CD4-positive, alpha-beta T cell treated with Interleukin-21 for 1 hour (primary cell): ENCODE results near the gene ITGA7.

Experiments used
- DNase-seq: peaks from one replicate; pipeline ENCODE4 v3.0.0-alpha.2; 2020

ITGA7 gene

DNA sequence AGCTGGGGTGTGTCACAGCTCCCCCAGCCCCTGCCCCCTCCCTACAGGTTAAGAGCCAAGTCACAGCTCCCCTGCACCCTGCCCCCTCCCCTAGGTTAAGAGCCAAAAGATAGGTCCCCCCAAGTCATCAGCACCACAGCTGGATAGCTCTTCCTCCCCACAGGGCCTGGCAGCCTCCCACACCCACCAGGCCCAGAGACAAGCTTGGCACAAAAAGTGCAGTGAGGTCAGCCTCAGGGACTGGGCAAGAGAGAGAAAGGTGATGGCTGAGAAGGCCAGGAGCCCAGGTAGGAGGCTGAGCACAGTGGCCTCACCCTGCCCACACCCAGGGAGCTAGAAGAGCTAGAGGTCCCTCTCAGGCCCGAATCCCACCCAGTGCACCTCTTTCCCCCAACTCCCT lies 8.7 kb downstream of the ITGA7 start:
- DNase-seq: no peak

DNA sequence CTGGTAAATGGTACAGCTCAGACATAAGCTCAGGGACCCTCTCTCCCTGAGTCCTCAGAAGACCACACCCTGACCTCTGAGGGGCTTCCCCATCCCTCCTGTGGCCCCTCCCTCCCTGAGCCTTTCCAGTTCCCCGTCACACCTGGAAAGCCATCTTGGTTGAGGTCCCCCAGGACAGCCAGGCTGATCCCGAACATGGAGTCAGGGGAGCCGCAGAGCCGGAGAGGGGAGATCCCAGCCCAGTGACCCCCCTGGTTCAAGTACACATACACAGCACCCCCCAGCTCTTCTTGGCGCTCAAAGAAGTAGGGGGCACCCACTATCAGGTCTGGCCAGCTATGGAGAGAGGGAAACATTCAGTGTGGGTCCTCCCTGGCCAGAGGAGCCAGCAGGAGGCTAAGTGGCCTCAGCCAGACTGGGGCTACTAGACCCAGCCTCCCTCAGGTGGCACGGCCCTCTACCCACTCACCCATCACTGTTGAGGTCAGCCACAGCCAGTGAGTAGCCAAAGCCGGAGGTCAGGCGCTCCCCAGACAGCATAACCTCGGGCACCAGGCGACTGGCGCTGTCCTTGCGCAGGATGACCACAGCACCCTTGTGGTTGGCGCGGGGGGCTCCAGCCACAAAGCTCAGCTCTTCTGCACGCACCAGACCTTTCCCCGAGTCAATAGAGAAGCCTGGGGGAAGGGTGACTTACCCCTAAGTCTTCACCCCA lies 9.3 kb downstream of the ITGA7 start:
- DNase-seq: no peak

DNA sequence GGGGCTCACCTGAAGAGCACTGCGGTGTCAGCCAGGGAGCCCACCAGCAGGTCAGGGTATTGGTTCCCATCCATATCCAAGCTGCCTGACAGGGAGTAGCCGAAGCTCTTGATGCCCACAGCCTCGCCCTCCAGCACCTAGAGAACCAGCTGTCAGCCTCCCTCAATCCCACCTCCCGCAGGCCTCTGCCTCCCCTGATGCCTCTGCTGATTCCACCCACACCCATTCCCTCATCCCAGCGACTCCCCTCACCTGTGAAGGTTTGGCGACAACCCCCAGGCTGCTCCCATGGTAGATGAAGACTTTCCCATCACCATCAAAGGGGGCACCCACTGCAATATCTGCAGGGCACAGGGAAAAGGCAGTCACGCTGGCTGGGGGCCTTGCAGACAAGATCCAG lies 10.0 kb downstream of the ITGA7 start:
- DNase-seq: no peak

DNA sequence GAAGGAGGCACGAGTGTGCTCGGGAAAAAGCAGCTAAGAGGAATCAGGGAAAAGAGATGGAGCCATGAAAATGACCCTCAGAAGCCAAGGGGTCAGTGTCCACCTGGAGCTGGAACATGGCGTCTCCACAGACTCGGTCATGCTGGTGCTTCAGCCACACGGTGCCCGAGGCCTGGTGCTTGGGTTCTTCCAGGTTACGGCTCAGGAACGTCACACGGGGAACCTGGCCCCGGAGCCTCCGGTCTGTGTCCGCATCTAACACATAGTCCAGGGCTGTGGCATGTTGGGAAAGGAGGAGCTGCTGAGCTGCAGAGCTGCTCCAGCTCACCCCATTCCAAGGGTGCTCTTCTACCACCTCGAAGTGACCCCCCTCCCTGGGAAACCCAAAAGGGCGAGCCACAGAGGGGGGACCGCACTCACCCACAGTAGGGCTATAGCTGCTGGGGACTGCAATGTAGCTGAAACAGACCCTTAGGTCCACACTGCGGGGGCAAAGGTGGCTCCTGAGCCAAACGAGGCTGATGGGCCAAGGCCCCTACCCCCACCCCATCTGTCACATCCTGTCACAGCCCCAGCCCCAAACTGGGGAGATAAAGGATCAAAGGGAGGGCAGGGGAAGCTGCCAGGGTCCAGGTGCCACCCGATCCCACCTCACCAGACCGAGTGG lies 10.8 kb downstream of the ITGA7 start:
- DNase-seq: no peak

DNA sequence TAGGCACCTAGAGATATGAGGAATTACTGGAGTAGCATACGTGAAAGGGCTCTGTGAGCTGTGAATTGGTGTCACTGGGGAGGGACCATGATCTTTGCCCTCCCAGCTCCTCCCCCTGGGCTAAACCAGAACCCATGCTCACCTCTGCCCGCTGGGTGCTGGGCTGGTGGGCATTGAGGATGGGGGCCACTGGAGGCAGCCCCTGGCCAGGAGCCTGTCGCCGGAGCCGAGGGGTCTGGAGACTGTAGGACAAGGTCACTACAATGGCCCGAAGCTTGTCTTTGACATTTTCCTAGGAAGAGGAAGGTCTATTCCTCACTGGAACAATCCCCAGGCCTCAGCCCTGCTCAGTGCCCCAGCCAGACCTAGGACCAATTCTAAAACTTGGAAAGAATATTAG lies 11.6 kb downstream of the ITGA7 start:
- no peak for DNase-seq

DNA sequence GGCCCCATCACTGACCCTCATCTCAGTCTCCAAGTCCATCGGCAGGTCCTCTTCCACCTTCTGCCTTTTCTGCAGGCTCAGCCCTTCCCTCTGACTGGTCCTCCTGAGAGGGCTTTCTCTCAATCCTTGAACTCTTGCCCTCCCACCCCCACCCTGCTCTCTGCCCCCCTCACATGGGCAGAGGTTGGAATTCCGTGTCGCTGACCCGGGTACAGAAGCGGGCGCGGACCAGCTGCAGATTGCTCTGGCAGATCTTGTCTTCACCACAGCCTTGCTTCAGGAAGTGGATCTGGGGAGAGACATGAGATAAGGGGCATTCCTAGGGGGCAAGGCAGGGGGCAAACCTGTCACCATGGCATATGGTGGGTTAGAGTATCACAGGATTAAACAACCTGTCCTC lies 12.4 kb downstream of the ITGA7 start:
- DNase-seq: no peak

DNA sequence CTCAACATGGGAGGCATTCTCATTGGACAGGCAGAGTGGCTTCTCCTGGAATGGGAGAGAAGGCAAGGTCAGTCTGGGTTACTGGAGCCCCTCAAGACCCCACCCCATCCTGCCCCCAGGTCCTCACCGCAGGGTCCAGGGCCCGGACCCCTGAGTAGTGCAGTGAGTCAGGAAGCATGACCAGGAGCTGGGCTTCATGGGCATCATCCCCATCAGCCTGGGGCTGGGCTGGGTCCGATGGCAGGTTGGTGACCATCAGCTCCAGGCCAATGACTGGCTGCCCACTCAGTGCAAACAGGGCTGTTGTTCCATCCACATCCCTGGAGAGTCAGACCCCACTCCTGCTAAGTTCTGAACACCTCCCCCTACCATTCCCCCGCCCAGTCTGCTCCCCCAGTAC lies 13.1 kb downstream of the ITGA7 start:
- DNase-seq: no peak

DNA sequence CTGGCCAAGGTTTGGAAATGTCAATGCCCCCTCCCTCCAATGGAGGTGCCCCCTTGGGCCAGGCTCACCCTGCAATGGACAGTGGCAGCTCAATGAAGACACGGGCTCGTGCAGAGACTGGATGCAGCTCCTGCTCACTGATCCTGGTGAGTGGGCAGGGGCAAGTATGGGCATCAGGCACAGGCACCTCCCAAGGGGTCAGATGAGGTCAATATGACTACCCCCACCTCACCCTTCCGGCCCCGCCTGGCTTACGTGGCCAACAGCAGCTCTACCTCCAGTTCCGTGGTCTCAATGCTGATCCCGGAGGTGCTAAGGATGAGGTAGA lies 13.6 kb downstream of the ITGA7 start:
- no peak for DNase-seq

DNA sequence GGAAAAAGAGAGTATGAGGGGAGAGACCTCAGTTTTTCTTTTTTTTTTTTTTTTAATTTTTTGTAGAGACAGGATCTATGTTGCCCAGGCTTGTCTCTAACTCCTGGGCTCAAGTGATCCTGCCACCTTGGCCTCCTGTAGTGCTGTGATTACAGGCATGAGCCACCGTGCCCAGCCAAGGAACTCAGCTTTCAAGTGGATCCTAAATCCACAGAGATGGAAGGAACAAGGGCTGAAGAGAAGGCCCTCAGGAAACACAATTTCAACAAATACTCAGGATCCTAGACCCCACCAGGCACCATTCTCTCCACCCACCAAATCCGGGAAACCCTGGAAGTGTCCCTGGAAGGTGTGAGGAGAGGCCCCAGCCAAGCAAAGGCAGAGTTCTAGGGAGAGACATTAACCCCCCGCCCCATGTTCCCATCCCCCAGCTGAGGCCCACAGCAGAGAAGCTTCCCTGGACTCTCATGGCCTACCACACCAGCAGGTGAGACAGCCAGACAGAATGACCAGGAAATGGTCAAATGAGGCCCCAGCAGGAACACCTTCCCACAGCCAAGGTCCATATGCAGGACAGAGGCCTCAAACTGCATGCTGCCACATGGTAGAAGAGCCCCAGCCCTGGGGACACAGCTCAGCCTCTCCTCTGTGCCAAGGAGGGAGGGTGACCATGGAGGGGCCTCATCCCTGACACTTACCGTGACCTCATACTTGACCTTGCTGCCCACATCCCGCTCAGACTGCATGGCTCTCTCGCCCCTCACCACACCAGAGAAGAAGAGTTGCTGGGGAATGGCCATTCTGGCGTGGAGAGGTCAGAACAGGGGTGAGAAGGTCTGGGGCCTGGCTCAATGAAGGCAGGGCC lies 14.1 kb downstream of the ITGA7 start:
- no peak for DNase-seq

DNA sequence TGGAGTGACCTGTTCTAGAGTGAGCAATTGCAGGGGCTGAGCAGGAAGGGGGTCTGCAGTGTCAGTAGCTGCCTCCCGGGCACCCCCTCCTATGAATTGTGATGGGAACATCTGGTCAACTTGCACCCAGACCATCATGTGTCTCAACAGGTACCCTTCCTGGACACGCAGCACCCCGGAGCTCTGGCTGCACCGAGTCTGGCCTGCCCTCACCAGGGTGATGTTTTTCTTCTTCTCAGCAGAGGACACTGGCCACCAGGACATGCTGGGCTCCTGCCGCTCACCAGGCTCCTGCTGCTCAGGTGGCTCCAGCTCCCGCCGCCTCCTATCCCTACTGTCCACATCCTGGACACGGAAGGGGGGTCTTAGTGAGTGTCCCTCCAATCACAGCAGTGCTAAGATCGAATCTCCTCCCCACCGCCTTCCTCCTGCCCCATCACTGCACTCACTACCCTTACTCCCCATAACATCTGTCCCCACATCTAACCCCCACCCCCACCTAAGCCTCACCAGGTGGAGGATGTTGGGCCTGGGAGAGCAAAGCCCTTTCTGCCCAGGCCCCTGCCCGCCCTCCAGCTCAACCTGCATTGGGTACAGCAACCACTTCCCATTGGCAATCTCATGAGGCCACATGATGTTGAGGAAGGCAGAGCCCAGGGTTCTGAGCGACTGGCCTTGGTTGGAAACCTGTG lies 14.9 kb downstream of the ITGA7 start:
- no peak for DNase-seq

DNA sequence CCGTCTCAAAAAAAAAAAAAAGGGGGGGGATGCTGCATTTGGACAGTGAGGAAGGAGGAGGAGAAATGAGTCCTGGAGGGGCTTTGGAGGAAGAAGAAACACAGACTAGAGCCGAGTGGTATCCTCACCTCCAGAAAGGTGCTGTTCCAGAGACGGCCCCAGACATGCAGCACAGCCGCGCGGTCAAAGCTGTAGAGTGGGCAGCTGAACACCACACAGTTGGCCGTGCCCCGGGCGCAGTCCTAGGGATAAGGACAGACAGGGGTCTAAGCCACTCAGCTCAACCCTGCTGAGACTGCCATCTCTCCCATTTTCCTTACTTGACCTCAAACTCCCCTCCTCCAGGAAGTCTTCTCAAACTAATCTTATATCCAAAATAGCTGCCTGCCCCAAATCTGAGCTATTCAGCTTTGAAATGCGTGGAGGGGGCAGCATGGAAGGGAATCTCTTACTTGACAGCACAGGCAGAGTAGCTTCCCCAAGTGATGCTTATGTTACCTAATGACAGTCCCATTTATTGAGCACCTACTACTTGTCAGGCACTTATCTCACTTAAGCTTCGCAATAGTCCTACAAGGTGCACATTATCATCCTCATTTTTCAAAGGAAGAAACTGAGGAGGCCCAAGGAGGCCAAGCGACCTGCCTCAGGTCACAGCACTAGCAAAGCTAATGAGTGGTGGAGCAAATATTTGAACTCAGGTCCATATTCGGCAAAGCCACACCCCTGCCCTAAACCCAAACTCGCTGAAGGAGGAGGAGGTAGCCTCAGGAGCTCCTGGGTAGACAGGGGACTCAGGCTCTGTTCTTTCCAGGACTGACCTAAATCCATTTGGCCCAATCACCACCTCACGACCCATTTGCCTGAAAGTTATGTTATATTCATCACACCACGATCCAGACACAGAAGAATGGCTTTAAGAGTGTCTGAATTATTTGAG lies 18.7 kb downstream of the ITGA7 start:
- no peak for DNase-seq

DNA sequence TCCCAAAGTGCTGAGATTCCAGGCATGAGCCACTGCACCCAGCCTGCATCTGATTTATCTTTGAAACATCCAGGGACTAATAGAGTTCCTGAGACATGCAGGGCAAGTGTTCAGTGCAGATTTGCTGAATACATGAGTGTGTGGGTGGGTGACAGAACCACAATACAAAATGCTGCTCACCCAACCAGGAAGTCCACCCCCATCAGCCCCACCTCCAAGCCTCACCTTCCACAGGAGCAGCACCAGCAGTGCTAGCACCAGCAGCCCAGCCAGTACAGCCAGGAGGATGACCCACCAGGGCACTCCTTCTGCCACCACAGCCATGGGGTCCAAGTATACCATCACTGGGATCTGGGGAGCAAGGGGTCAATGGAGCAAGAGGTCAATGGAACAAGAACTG lies 20.0 kb downstream of the ITGA7 start:
- no peak for DNase-seq

DNA sequence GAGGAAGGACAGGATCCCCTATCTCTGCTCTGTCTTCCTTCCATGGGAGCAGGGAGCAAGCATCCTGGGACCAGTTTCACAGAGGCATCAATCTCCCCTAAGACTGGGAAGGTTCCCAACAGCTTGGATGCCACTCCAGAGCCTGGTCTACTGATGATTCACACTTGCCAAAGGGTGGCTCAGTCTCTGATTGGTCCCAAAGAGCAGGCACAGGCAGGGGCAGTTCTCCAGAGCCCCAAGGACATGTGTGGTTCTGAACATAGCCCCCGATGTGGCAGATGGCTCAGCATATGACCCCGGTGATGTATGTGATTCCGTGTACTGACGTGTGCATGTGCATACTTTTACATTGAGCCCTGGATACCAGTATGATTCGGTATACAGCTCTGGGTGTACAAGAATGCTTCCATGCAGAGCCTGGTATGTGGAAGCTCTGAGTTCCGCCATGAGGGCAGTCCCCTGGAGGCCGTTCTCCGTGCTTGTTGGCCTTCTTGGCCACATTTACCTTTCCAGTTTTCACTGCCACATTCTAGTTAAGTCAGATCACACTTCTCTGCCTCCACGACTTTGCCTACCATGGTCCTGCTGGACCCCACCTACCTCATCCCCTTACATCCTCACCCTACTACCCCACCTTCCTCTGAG lies 21.2 kb downstream of the ITGA7 start:
- no peak for DNase-seq

DNA sequence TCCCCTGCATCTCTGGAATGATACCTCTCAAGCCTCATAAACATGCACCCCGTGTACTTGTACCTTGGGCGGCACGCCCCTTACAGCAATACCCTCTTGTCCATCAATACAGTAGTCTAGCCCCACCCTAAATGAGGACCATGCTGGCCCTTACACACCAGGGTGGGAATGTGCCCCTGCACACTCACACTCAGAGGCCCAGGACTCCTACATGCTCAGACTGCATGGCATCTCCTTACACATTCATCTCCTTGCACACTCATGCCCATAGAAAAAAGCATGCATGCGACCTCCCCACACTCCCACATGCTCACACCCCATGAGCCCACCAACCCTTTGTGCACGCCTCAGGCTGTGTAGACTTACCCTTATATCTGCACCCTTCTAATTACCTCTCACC lies 22.0 kb downstream of the ITGA7 start:
- DNase-seq: no peak

DNA sequence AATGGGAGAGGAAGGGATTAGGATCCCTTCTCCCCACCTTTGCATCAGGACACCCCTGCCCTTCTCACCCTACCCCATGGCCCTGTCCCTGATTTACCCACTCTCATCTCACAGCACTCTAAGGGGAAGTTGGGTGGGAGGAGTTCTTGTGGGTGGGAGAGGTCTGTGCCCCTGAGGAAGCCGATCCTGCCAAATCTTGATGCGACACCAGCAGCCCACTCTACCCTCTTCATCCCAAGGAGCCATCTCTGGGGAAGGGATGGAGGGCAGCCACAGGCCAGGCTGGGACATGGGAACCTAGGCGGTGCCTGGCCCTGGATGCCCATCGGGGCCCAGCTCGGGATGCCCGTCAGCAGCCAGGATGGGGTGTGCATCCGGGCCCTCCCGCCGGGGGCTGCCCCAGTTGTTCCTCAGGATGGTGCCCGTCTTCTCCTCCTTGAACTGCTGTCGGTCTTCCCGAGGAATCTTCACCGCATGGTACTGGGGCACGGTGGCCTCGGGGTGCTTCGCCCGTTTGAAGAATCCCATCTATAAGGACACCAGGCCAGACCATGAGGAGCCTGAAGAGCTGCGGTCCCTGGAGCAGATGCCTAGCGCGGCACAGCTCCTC lies 22.8 kb downstream of the ITGA7 start:
- no peak for DNase-seq

DNA sequence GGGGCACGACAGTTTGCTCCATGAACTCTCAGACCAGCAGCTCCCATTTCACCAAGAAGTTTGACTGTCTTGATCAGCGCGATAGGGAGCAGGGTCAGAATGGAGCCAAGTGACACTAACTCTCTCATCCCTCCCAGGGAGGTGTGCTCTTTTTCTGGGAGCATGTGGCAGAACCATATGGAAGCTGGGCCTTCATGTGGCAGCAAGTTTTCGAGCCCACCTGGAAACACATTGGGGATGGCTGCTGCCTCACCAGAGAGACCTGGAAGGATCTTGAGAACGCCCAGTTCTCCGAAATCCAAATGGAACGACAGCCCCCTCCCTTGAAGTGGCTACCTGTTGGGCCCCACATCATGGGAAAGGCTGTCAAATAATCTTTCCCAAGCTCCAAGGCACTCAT lies 24.0 kb downstream of the ITGA7 start:
- DNase-seq: no peak

DNA sequence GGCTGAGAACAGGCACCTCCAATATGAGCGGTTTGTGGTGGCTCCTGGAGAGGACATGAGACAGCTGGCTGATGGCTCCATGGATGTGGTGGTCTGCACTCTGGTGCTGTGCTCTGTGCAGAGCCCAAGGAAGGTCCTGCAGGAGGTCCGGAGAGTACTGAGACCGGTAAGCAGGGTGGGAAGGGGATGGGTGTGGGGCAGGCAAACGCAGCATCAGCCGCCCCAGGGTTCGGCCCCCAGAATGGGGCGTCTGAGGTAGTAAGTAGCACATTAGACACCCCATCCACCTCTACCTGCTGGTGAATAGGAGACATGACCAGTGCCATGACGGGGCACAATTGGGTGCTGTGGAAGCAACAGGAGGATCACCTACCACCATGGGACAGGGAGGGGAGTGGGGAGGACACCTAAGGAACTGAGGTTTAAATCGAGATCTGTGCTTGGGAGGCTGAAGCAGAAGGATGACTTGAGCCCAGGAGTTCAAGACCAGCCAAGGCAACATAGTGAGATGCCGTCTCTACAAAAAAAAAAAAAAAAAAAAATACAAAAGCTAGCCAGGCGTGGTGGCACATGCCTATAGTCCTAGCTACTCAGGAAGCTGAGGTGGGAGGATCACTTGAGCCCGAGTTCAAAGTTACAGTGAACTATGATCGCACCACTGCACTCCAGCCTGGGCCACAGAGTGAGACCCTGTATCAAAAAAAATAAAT lies 25.5 kb downstream of the ITGA7 start:
- DNase-seq: no peak

DNA sequence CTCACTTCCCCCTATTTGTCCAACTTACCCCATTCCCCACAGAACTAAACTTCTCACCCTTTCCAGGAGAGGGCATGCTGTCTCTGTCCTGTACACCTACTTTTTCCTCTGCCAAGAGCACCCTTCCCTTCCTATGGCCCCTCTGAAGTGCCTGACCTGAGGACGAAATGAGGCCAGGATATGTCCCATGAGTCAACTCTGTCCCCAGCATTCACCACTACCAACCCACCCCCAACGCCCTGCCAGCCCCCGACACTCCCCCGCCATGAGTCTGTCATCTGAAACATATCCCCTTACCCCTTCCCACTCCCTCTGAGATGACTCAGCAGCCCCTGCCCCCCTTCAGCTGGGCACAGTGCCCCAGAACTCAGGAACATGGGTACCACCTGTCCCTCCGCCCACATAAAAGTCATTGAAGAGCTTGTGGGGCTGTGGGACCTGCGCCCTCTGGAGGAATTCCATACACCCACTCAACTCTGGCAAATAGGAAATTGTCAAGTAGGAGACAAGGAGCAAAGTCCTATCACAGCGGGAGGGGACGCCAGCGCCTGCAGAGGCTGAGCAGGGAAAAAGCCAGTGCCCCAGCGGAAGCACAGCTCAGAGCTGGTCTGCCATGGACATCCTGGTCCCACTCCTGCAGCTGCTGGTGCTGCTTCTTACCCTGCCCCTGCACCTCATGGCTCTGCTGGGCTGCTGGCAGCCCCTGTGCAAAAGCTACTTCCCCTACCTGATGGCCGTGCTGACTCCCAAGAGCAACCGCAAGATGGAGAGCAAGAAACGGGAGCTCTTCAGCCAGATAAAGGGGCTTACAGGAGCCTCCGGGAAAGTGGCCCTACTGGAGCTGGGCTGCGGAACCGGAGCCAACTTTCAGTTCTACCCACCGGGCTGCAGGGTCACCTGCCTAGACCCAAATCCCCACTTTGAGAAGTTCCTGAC lies 26.3 kb downstream of the ITGA7 start:
- DNase-seq: no peak

DNA sequence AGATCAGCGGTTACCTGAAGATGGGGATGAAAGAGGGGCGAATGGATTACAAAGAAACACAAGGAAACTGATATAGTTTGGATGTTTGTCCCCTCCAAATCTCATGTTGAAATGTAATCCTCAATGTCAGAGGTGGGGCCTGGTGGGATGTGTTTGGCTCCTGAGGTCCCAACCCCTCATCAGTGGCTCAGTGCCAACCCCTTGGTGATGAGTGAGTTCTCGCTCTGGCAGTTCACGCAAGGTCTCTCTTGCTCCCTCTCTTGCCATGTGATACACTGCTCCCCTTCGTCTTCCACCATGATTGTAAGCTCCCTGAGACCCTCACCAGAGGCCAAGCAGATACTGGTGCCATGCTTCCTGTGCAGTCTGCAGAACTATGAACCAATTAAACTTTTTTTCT lies 28.0 kb downstream of the ITGA7 start:
- DNase-seq: no peak

DNA sequence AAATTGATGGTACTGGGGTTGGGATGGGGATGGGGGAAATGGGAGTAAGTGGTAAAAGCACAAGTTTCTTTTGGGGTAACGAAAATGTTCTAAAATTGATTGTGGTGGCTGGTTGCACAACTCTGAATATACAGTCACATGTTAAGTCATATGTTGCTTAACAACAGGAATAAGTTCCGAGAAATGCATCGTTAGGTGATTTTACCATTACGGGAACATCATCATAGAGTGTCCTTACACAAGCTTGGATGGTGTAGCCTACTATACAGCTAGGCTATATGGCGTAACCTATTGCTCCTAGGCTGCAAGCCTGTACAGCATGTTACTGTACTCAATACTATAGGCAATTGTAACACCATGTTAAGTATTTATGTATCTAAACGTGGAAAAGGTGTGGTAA lies 31.0 kb downstream of the ITGA7 start:
- DNase-seq: peak; percentile 10
